UCSD-AML1 (cell line): ENCODE data around the gene ERLIN1.

Experiments
- DNase-seq: peaks from one replicate; lab custom pipeline; 2025; ENCODE audit not compliant: unreplicated experiment; lab: John Stamatoyannopoulos, UW

The ERLIN1 gene

DNA sequence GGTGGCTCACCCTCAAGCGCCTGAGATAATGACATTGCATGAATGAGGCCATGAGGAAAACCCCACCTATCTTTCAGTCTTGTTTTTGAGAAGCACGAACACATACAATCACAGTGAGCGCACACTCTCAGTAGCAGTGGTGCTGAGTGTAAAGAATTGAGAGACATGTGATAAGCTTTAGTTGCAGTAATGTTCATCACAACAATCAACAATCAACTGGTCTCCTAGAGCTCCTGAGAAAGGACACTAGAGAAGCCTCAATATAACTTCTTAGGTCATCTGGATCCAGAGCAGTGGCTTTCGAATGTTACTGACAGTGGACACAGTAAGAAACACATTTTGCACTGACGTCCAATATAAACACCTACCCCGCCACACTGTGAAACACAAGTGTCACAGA lies 12.8 kb downstream of the ERLIN1 start:
- no peak for DNase-seq

DNA sequence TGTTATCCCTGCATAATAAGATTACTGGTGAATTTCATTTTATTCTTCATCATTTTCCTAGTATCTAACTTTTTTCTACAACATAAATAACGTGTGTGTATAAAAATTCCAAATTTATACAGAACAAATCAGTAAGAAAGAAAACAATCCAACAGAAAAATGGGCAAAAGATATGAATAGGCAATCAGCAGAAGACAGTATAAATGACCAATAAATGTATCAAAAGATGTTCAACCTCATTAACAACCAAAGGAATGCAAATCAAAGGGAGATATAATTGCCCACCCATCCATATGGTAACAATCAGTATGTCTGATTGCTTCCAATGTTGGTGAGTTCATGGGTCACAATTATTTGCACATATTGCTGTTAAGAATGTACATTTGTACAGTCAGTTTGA lies 13.5 kb downstream of the ERLIN1 start:
- DNase-seq, result no peak

DNA sequence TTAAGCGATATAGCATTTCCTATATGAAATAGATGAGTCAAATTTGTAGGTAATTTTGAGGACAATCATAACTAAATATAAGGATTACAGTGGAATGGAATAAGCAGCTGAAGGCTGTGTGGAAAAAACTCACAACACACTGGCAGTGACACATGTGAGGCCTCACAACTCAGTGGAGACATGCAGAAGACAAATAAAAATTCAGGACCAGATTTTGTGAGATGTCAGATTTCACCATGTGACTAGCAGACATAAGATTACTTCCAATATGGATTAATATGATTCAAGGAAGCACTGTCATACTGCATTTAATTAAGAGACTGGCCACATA lies 17.6 kb downstream of the ERLIN1 start:
- DNase-seq, result no peak

DNA sequence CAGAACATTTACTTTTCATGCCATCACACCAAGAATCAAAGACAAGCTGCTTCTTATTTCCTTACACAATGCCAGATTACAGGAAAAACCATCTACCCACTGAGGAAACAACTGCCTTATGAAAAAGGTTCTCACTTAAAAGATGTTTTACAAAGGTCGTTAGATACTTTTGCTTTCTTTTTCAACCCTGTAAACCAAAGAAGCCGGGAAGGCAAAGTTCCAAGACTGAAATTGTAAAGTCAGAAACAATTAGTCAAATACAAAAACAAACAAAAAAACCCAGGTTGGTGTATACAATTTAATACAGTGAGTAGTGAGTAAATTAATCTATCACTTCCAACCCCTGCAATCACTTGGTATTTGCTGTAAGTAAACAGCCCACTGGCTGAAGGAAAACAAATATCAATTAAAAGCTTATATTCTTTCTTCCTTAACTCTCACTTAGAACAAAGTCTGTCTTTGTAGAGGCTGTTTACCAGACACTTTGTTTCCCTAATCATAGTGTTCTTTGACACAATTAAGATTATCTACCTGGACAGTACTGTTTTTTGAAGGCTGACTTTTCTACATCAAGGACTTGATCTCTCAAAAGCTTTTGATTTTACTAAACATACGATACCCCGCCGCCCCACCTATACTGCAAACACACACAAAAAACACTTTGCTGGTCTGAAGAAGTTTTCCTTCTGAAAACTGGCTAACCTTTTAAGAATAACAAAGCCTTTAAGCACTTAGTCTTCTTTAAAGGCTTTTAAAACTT lies 18.1 kb downstream of the ERLIN1 start:
- DNase-seq, result no peak

DNA sequence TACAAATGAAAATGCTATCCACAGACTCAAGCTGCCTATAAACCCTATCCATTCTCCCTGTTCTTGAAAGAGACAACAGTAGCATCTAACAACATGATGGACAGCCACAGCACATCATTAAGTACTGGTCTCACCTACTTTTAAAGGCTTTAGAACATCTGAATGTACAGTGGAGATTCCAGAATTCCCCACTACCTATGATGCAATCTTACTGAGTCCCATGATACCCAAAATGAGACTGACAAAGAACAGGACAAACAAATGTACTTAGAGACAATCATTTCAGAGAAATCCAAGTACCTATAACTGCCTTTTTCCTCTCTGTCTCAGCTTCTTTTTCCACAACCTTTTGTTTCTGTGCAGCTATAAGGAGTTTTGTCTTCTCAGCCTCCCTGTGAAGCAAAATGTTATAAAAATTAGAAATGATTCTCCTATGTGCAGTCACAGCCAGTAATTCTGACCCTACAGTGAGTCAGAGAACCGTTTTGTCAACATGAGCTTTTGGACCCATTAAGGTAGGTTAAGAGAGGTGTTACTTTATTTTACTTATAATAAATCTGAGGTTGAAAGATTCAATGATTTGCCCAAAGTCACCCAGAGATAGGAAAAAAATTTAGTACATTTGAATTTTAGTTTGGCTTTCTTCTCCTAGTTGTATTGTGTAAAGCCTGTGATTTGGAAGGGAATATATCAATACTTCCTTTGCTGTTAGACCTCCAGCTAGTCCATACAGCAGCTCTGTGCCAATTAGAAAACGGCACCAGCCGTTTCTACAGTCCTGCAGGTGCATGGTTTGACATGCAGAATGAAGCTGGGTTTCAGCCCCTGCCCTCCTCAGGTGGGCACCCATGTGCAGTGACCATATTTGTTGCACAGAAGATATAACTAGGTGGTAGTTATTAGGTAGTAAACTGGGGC lies 21.9 kb downstream of the ERLIN1 start:
- no peak for DNase-seq

DNA sequence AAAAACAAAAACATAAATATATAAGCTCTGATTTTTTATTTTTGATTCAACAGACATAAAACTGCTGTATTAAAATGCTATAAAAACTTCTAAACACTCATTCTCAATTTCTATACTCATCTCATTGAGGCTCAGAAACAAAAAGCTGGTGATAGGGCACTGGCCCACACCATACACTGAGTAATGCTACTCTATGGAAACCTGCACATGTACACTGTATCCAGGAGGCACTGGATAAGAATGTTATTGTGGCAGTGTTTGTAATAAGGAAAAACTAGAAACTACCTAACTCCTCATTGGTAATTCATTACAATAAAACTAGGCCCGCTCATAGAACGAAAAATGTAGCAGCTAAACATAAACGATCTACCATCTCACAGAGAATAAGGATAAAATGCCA lies 23.1 kb downstream of the ERLIN1 start:
- no peak for DNase-seq

DNA sequence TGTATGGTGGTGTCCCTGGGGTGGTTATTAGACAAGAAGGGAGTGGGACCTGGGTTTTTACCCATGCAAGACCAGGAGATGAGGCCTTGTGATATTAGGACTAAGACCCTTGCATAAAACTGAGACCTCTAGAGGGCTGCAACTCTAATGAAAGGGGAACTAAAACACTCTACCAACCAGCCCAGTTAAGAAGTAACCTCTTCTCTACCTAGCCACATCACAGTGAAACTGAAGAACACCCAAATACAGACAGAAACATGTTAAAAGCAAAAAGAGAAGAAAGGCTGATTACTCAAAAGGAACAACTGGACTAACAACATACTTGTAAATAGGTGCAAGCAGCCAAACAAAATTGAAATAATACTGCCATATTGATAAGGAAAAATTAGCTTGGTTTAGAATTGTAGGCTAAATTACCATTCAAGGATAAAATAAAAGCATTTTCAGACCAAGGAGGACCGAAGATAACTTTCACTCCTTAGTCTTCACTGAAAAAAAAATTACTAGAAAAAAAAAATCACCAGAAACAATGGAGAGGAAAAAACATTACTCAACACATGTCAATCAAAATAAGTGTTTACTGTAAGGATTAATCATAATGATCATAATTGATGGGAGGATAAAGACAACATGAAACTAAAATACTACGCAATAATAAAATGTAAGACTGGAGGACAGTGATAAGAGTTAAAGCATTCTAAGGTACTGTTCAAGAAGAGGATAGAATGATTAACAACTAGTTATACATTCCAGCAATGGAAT lies 27.6 kb downstream of the ERLIN1 start:
- no peak for DNase-seq

DNA sequence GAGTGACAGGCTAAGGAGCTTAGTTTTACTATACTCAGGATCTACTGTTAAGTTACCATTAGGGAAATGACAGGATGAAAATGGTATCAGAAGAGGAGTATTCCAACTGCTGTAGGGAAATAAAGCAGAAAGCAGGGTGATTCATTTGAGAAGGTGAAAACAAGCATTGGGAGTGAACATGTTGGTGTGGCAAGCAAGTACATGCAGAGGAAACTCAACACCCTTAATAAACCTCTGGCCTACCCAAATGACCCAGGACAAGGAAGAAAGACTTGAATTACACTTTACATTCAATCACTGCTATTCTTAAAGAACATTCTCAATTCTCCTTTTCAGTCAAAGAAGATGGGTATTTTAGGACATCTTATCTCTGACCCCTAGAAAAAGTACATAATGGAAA lies 28.7 kb downstream of the ERLIN1 start:
- no peak for DNase-seq

DNA sequence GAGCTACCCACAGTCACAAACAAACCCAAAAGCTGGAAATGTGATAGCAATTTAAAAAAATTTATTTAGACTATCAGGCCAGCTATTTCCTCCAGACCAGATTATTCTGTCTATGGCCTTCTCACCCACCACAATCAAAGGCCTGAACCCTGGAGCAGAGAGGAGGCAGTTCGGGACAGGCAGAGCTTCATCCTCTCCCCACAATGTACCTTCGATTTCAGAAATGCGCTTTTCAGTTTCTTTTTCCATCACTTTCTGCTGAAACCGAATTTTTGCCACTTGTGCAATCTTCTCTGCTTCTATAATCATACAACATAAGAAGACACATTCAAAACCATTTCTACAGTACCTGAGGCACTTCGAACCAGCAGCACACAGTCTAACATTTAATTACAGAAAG lies 29.9 kb downstream of the ERLIN1 start:
- DNase-seq, result no peak

DNA sequence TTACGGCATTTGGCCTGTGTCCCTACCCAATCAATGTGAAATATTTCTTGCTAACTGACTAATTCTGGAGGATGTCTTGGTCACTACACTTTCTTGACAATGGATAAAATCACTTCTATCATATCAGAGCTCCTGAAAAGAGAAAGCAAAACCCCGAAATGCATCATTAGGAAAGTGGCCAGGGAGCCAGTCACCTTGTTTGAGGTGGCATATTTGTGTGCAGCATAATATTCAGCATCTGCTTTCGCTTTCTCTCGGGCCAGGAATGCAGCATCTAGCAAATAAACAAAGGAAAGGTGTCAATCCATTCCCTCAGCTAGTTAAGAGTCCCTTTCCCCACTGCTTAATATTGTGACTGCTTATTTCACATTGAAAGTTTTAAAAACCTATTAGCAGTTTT lies 31.2 kb downstream of the ERLIN1 start:
- DNase-seq, result no peak

DNA sequence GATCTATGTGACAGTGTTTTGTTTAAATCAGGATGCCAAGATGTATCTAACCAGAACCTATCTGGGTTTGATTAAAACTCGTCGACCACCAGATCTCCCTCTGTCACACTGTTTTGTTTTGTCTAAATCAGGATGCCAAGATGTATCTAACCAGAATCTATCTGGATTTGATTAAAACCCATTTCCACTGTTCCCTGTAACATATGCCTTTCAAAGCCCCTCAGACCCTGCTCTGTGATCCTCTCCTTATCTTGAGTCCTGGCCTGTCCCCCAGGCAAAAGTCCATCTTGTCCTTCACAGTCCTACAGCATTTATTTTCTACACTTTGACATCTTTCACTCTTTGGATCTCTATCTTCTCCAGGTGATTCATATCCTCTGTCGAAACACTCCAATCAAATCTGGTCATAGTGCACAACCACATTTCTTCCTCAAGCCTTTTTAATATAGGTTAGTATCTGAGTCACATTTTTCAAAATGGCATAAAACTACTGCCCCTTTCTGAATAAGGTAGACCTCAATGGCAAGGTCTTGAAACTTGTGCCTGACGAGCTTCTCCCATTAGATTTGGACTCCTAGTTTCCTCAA lies 32.5 kb downstream of the ERLIN1 start:
- DNase-seq, result no peak

DNA sequence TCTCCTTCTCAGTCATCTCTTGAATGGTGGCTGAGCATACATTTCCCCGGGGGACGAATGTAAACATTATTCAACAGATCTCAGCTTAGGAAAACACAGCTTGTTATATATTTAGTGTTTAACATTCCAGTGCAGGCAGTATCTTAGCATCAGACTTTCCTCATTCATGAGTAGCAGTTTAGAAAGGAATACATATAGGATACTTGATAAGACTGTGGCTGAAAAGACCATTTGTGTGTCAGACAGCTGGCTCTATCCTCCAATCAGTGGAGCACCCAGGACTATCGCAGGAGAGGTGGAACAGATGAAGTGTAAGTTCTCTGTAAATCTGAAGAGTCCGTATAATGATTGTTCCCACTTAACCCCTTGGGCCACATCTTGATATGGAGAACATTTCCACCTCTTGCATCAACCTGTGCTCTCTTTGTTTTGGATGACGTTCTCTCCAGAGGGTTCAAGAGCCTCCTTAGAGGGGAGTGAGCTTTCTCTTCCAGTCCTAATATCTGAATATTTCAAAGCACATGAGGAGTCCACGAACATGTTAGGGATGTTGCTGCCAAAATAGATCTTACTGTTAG lies 34.0 kb downstream of the ERLIN1 start:
- DNase-seq, result no peak

DNA sequence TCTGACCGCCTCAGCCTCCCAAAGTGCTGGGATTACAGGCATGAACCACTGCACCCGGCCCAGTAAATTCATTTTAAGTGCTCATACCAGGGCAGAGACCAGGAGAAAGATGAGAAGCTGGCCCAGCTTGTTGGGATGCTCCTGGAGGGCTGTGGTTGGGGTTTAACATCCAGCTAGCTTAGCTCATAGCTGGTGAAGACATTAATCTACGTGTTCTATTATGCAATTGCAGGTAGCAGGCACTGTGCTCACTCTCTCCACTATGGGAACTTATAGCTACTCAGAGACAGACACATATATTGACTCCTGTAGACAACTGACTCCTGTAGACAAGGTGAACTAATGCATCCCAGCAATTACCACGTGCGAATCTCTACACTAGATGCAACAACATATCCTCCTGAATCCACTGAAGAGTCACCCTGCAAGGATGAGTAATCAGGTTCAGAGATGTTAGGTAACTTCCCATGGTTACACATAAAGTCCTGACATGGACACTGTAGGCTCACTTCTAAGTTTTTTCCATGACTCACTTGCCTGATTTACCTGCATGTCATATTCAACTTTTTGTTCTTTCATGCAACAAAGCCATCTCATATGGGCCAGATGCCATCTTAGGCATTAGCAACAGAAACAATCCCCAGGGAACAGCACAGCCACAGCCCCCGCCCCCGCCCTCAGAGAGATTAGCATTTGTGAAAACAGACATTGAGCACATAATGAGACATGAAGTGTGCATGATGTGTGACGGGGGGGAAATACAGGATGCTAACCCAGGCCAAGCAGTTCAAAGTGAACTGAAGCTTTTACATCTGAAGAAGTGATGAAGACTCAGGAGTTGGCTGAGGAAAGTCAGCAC lies 37.2 kb downstream of the ERLIN1 start:
- DNase-seq, result no peak

DNA sequence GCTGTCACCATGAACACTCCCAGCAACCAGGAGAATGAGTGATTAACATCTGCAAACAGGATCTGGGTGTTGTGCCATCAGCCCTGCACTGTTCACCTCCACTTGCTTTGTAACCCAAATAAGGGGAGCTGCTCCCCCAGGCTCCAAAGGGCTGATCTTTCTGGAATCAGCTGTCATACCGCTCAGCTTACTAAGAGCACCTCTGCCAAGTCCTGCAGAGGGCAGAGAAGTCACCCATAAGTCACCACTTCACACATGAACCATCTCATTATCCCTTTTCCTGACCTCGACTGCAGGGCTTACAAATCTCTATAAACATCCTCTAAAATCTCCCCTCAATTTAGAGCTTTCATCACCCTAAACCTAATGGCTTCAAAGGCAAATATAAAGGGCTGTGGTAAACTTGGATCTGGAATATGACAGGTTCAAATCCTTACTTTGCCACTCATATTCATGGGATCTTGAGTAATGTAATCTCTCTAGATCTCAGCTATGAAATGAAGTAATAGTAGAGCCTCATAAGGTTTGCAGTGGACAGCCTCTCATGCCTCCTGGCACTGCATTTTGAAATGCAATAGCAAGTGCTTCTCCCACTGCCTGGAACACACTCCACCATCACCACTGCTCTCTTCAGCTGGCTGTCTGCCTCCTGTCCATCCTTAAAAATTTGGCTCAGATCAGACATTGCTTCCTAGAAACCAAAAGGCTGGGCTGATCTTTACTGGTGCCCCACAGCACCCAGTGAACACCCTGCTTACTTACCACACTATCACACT lies 38.8 kb downstream of the ERLIN1 start:
- no peak for DNase-seq

DNA sequence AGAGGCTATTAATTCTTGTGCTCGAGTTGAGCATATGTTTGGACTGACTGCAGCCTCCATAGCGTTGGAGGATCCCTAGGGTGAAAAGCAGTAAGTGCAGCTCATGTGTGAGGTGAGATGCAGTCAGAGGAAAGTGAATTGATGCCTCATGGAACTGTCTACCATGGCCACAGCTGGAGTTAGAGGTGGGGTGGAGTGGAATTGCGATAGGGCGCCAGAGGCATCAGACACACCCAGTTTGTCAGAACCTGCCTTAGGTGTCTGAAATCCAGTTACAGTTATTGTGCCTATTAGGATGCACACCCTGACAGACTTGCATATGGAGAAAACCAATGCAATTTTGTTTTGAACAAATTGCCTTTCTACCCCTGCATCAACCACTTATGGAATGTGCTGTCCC lies 39.4 kb downstream of the ERLIN1 start:
- DNase-seq, result no peak

DNA sequence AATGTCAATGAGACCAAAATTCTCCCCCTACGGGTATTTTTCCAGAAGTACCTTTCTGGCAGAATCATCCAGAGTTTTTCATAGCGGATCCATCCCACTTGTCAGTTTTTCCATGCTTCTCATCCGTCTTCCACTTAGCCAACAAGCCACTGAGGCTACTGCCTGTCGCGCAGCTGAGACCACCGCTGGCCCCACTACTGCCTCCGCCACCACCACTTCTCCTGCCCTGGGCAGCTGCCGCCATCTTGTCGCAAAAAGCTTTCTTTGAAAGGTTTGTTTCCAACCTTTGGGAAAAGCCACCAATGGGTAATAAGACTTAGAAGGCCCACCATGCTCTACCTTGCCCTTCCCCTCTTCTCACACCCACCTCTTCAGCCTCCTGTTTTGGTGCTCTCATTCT lies 42.1 kb downstream of the ERLIN1 start:
- no peak for DNase-seq

DNA sequence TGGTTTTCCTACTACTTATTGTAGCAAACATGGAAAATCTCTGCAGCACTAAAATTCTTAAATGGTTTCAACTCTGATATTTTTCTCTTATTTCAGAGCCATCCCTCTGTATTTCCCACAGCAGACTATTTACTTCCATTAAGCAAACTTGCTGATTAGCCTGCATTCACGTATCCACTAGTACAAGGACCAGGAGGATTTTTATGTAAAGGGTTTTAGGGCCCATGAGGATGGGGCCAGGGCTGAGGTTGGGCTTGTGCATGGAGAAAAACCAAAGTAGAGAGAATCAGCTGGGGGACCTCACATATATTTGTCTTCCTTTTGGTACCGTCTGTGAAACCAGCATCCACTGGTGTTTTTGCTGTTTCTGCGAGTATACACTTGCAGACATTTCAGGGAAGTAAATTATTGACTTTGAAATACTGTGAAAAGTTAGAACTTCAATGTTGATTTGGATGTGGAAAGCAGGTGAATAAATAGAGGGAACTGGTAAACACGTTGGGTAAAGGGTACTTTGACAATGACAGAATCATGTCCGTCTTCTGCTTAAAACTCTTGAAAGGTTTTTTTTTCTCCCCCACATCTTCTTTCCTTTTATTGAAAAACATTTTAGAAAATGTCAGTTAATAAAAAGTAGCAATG lies 44.3 kb downstream of the ERLIN1 start:
- DNase-seq, result no peak

DNA sequence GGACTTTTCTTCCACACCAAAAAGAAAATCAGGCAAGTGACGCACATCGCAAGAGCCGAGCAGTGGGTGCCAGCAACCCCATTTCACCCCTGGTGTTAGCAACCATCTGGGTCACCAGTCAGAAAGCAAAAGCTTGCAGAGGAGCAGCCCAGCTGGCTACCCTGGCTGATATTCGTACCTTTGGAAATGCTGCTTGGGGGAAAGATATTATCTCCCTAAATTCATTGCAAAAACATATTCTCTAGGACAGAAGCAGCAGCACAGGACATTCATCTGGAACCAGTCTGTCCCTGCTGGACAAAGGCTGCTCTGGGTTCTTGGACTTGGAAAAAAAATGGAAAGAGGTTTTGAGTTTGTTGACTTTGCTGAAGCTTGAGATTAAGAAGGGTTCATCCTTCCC lies 45.8 kb downstream of the ERLIN1 start:
- DNase-seq, result no peak

DNA sequence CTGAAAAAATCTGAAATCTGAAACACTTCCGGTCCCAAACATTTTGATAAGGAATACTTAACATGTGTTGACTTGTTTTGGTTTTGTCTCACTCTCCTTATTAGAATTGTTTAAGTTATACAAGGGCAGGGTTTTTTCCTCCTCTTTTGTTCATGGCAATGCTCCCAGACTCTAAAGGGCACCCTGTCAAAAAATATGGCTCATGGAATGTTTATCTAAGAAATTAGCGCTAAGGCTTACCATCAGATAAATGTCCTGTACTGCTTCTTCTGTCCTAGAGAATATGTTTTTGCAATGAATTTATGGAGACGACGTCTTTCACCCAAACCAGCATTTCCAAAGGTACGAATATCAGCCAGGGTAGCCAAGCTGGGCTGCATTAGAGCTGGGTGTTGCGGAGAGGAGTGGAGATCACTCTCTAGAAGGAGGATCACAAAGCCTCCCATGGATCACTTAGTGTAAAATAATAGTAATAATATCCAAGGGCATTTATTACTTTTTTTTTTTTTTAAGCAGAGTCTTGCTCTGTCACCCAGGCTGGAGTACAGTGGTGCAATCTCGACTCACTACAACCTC lies 46.8 kb downstream of the ERLIN1 start:
- no peak for DNase-seq
